ENCODE measurements around the gene FAM131C. TPM values are rescaled to one million over a fixed set of nuclear protein-coding genes. Genes with fewer than 3 reads are reported as not detected.
"Not testable (repeated sequence)": the region's sequence is repeated elsewhere in the genome, so short reads cannot be mapped to it uniquely, and the experiment has no call there.

Gene FAM131C
- total RNA-seq, 1 experiment from 2014 or later, result 0.41 TPM

DNA sequence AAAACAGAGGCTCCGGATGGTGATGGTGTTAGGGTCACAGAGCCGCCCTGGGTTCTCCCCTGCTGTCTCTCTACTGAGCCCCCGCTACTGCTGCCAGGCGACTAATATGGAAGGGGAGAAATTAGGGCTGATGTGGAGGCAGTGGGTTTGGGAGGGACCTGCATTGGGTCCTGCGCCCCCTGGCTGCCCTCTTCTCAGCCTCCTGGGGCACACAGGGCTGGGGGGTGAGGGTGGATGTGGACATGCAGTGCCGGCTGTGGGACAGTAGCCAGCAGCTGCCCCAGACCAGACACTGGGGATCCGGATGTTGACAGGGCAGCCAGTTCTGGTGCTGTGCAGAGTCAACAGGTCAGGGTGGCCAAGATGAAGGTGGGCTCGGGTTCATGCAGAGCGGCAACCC, 31.4 kb downstream of the FAM131C start:
- no peak overlapping the region for H3K27ac Mint-ChIP-seq (ENCODE audit: unreplicated experiment)
- H3K4me3 Mint-ChIP-seq (ENCODE audit: unreplicated experiment), result no peak overlapping the region
- H3K36me3 ChIP-seq (ENCODE audit: control insufficient read depth, insufficient read depth, low read length), result no peaks in the 10 kb centered on the region
- TF ChIP-seq, protein P1, sequence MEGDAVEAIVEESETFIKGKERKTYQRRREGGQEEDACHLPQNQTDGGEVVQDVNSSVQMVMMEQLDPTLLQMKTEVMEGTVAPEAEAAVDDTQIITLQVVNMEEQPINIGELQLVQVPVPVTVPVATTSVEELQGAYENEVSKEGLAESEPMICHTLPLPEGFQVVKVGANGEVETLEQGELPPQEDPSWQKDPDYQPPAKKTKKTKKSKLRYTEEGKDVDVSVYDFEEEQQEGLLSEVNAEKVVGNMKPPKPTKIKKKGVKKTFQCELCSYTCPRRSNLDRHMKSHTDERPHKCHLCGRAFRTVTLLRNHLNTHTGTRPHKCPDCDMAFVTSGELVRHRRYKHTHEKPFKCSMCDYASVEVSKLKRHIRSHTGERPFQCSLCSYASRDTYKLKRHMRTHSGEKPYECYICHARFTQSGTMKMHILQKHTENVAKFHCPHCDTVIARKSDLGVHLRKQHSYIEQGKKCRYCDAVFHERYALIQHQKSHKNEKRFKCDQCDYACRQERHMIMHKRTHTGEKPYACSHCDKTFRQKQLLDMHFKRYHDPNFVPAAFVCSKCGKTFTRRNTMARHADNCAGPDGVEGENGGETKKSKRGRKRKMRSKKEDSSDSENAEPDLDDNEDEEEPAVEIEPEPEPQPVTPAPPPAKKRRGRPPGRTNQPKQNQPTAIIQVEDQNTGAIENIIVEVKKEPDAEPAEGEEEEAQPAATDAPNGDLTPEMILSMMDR (IDR thresholded peaks at IDR 0.05; ENCODE audit: insufficient read depth in 1 of 2, low read depth in 1 of 2, low read length in 1 of 2, severe bottlenecking in 1 of 2, unreplicated experiment in 1 of 2), result peak in 1 of 2 experiments; percentile 20
- no peaks in the 10 kb centered on the region for H3K27me3 ChIP-seq (replicated peaks; ENCODE audit: control insufficient read depth, insufficient read depth, low read length)
- CTCF ChIA-PET, result interaction anchor here (0.6 kb wide), 1 partner anchor 250 kb away, joined by 3 read pairs; no protein-coding TSS in a partner anchor
- H3K4me1 ChIP-seq, result no peaks in the 10 kb centered on the region
- H3K4me1 Mint-ChIP-seq (ENCODE audit: low read depth, unreplicated experiment), result no peaks in the 10 kb centered on the region
- H3K9me3 Mint-ChIP-seq (ENCODE audit: unreplicated experiment), result no peaks in the 10 kb centered on the region
- intact Hi-C loops (cut with micrococcal nuclease; ENCODE audit: unreplicated experiment), result no loop called here
- no TSS peak for BruUV-seq (replicated peaks)
- peak in 1 of 2 experiments; percentile 12 for DNase-seq
- no peaks in the 10 kb centered on the region for H3K27me3 Mint-ChIP-seq (ENCODE audit: insufficient read depth, unreplicated experiment)
- H3K4me3 ChIP-seq (ENCODE audit: low read depth, low read length), result no peak overlapping the region
- POLR2A ChIA-PET, result no interaction called here
- peaks cover 5% of the 10 kb centered on the region for H3K36me3 Mint-ChIP-seq (ENCODE audit: insufficient read depth, unreplicated experiment)
- no peaks in the 10 kb centered on the region for H3K9me3 ChIP-seq

DNA sequence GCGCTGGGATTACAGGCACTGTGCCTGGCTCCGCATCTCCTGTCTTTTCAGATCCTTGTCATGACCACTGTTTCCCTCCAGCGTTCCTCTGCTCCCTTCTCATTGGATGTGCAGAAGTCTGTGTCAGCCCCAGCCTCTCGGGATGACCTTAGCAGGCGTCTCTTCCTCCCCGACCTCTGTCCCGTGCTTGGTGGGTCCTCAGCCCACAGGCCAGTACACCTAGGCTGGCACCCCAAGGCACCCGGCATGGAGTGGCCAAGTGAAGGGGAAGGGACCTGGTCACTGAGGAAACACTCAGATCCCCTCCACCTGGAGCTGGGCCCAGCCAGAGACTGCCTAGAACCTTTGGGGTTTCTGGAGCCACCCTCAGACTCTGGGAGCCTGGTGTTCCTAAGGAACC, 32.3 kb downstream of the FAM131C start:
- CTCF ChIA-PET, result interaction anchor here (0.6 kb wide), 1 partner anchor 249 kb away, joined by 3 read pairs; no protein-coding TSS in a partner anchor
- H3K27me3 ChIP-seq (replicated peaks; ENCODE audit: control insufficient read depth, insufficient read depth, low read length), result no peaks in the 10 kb centered on the region
- TF ChIP-seq, protein P1 (IDR thresholded peaks at IDR 0.05; ENCODE audit: insufficient read depth in 1 of 2, low read depth in 1 of 2, low read length in 1 of 2, severe bottlenecking in 1 of 2, unreplicated experiment in 1 of 2), result no peak
- BruUV-seq (replicated peaks), result no TSS peak
- DNase-seq, result no peak
- no peaks in the 10 kb centered on the region for H3K4me1 ChIP-seq
- POLR2A ChIA-PET, result no interaction called here
- intact Hi-C loops (cut with micrococcal nuclease; ENCODE audit: unreplicated experiment), result no loop called here
- Mint-ChIP-seq H3K27ac (ENCODE audit: unreplicated experiment) (no peak overlapping the region), H3K4me1 (ENCODE audit: low read depth, unreplicated experiment) (no peaks in the 10 kb centered on the region), H3K36me3 (ENCODE audit: insufficient read depth, unreplicated experiment) (peaks cover 6% of the 10 kb centered on the region), H3K4me3 (ENCODE audit: unreplicated experiment) (no peak overlapping the region), H3K9me3 (ENCODE audit: unreplicated experiment) (no peaks in the 10 kb centered on the region), H3K27me3 (ENCODE audit: insufficient read depth, unreplicated experiment) (no peaks in the 10 kb centered on the region)
- H3K9me3 ChIP-seq, result no peaks in the 10 kb centered on the region
- no peaks in the 10 kb centered on the region for H3K36me3 ChIP-seq (ENCODE audit: control insufficient read depth, insufficient read depth, low read length)
- H3K4me3 ChIP-seq (ENCODE audit: low read depth, low read length), result no peak overlapping the region

DNA sequence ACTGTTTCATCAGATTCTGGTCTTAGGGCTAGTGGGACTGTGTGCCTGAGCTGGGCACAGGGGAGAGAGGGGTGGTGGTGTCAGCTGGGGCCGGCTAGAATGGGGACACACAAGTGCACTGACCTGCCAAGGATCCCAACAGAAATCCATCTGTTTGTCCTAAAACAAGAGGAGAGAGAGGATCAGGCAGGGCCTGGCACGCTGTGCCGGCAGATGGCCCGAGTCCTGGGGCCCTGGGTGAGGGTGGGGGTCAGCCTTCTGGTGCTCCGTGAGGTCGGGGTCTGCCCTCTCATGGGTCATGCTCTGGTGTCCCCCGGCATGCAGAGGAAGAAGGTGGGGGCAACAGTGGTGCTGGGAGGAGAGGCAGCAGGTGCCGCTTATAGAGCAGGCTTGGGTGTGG, 33.6 kb downstream of the FAM131C start:
- H3K4me1 Mint-ChIP-seq (ENCODE audit: low read depth, unreplicated experiment); DNase-seq; H3K27me3 Mint-ChIP-seq (ENCODE audit: insufficient read depth, unreplicated experiment); H3K36me3 Mint-ChIP-seq (ENCODE audit: insufficient read depth, unreplicated experiment); H3K27me3 ChIP-seq (replicated peaks; ENCODE audit: control insufficient read depth, insufficient read depth, low read length); intact Hi-C loops (cut with micrococcal nuclease; ENCODE audit: unreplicated experiment); H3K9me3 ChIP-seq; CTCF ChIA-PET; H3K4me1 ChIP-seq; BruUV-seq (replicated peaks); H3K27ac Mint-ChIP-seq (ENCODE audit: unreplicated experiment); POLR2A ChIA-PET; H3K4me3 Mint-ChIP-seq (ENCODE audit: unreplicated experiment); H3K9me3 Mint-ChIP-seq (ENCODE audit: unreplicated experiment); H3K4me3 ChIP-seq (ENCODE audit: low read depth, low read length); H3K36me3 ChIP-seq (ENCODE audit: control insufficient read depth, insufficient read depth, low read length): not testable (repeated sequence)

DNA sequence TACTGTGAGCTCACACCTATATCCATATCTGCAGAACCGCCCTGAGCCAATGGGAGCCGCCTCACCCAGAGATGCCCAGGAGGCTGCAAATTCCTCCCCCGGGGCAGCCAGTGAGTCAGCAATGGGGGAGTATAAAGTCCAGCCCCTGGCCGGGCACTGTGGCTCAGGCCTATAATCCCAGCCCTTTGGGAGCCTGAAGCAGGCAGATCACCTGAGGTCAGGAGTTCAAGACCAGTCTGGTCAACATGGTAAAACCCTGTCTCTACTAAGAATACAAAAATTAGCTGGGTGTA, 34.9 kb downstream of the FAM131C start:
- TF ChIP-seq, protein P1 (IDR thresholded peaks at IDR 0.05; ENCODE audit: insufficient read depth in 1 of 2, low read depth in 1 of 2, low read length in 1 of 2, severe bottlenecking in 1 of 2, unreplicated experiment in 1 of 2), result no peak
- Histone ChIP-seq H3K4me3 (ENCODE audit: low read depth, low read length) (no peak overlapping the region), H3K4me1 (no peaks in the 10 kb centered on the region), H3K36me3 (ENCODE audit: control insufficient read depth, insufficient read depth, low read length) (no peaks in the 10 kb centered on the region), H3K27me3 (replicated peaks; ENCODE audit: control insufficient read depth, insufficient read depth, low read length) (no peaks in the 10 kb centered on the region), H3K9me3 (no peaks in the 10 kb centered on the region)
- peak; percentile 36 to 71 for DNase-seq
- intact Hi-C loops (cut with micrococcal nuclease; ENCODE audit: unreplicated experiment), result no loop called here
- H3K27me3 Mint-ChIP-seq (ENCODE audit: insufficient read depth, unreplicated experiment), result no peaks in the 10 kb centered on the region
- ChIA-PET CTCF (interaction anchor here (0.9 kb wide), 1 partner anchor 29 kb away, joined by 3 read pairs; no protein-coding TSS in a partner anchor), POLR2A (no interaction called here)
- no peak overlapping the region for H3K4me3 Mint-ChIP-seq (ENCODE audit: unreplicated experiment)
- no peak overlapping the region for H3K27ac Mint-ChIP-seq (ENCODE audit: unreplicated experiment)
- H3K36me3 Mint-ChIP-seq (ENCODE audit: insufficient read depth, unreplicated experiment), result peaks cover 6% of the 10 kb centered on the region
- no TSS peak for BruUV-seq (replicated peaks)
- H3K4me1 Mint-ChIP-seq (ENCODE audit: low read depth, unreplicated experiment), result no peaks in the 10 kb centered on the region
- H3K9me3 Mint-ChIP-seq (ENCODE audit: unreplicated experiment), result no peaks in the 10 kb centered on the region

DNA sequence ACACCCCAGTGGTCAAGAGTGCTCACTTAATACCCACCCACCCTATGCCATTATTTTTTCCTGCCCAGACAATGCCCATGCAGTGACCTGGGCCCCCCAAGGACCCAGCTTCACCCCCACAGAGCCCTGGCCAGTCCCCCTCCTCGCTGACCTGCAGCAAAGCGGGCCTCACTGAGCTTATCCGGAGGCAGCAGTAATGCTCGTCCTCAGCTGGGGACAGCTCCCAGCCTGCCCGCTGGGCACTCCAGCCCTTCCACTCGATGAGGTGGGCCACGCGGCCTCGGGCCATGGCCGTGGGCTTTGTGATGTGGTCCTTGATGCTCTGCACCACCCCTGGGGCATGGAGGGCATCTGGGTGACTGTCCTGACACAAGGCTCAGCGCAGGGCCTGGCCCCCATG, 37.0 kb downstream of the FAM131C start:
- POLR2A ChIA-PET; DNase-seq; H3K9me3 Mint-ChIP-seq (ENCODE audit: unreplicated experiment); H3K4me3 Mint-ChIP-seq (ENCODE audit: unreplicated experiment); H3K36me3 Mint-ChIP-seq (ENCODE audit: insufficient read depth, unreplicated experiment); H3K4me1 ChIP-seq; H3K27ac Mint-ChIP-seq (ENCODE audit: unreplicated experiment); H3K27me3 ChIP-seq (replicated peaks; ENCODE audit: control insufficient read depth, insufficient read depth, low read length); BruUV-seq (replicated peaks); CTCF ChIA-PET; H3K27me3 Mint-ChIP-seq (ENCODE audit: insufficient read depth, unreplicated experiment); intact Hi-C loops (cut with micrococcal nuclease; ENCODE audit: unreplicated experiment); H3K9me3 ChIP-seq; H3K36me3 ChIP-seq (ENCODE audit: control insufficient read depth, insufficient read depth, low read length); H3K4me1 Mint-ChIP-seq (ENCODE audit: low read depth, unreplicated experiment); H3K4me3 ChIP-seq (ENCODE audit: low read depth, low read length): not testable (repeated sequence)

Data from Caco-2 (cell line).